Measurements from ENCODE around the gene SLC35E4. TPM values are rescaled to one million over a fixed set of nuclear protein-coding genes. Genes with fewer than 3 reads are reported as not detected.
"Not testable (repeated sequence)": the region's sequence is repeated elsewhere in the genome, so short reads cannot be mapped to it uniquely, and the experiment has no call there.

Gene SLC35E4
- total RNA-seq, 1 experiment from 2014 or later = 1.2 TPM

DNA sequence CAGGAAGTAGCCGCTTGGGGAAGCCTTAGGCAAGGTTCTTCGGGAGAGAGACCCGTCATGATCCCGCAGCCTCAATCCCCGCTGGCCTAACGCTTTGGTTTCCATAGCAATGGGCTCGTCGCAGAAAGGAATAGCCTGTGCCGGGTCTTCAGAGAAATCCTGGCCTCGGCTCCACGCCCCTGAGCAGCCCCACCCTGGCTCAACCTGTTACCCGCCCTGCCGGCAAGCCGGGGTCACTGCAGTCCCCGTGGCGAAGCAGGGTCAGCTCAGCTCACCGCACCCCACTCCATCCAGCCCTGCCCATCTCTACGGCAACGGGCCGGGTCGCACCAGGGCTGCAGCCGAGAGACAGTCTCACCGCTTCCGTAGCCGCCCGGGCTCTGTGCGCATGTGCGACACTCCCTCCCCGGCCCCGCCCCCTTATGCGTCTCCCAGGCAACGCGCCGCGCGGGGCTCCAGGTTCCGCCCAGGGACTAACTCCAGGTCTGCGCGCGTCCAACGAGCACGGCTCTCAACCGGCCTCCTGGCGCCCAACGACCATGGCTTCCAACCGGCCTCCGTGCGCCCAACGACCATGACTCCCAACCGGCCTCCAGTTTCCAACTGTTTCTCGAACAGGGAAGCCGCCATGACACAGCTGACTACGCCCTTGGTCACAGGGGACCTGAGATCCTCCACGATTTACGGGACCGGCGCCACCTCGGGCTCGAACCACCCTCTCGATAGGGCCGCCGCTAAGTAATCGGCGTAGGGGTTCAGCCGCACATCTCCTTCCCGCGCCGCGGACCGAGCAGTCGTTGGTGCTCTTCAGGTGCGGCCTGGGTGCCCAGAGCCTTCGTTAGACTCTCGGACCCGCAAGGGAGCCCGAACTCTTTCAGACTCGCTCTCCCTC, 32.2 kb downstream of the SLC35E4 start, which contains the start of gene DUSP18:
Gene DUSP18 (minus strand): TSS at position 382 of the 892 bp plus-strand sequence. CDS start 3,872 bp downstream, outside the sequence.
- no peaks in the 10 kb centered on the region for H3K36me3 ChIP-seq (ENCODE audit: insufficient read depth, low read length)
- H3K9ac ChIP-seq (ENCODE audit: low read length) = peak within 1 kb of the TSS; percentile 77
- peak; percentile 96 for DNase-seq
- no peaks in the 10 kb centered on the region for H4K20me1 ChIP-seq (ENCODE audit: insufficient read depth, low read depth, low read length)
- H3K4me2 ChIP-seq (ENCODE audit: low read depth, low read length, poor library complexity, severe bottlenecking) = peak within 1 kb of the TSS; percentile 95
- H3K4me3 ChIP-seq (ENCODE audit: low read length) = peak within 1 kb of the TSS; percentile 86
- no peaks in the 10 kb centered on the region for H3K79me2 ChIP-seq (ENCODE audit: low read length)
- no peaks in the 10 kb centered on the region for H3K9me2 ChIP-seq (replicated peaks; ENCODE audit: insufficient read depth, low read length)
- H3K27me3 ChIP-seq (ENCODE audit: low read length) = no peaks in the 10 kb centered on the region
- H2AFZ ChIP-seq (ENCODE audit: low read length) = peak within 1 kb of the TSS; percentile 78
- no peak within 1 kb of the TSS for H3K27ac ChIP-seq (ENCODE audit: low read length)
- H3K4me1 ChIP-seq (ENCODE audit: low read length) = peaks cover 19% of the 10 kb centered on the region
- no peaks in the 10 kb centered on the region for H3K9me3 ChIP-seq (ENCODE audit: low read length)

DNA sequence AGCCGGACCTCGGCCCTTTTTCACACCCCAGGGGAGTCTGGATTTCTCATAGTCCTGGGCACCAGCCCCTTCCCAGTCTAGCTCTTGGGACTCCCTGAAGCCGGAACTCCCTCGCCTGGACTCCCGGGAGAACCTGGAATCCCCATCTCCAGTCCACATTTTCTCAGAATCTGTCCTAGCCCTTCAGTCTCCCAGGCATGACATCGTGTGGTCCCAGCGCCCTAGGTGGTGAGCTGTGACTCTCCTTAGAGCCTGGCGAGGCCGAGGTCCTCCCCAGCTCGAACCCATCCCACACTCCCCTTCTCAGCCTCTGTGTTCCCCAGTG, 32.8 kb downstream of the SLC35E4 start:
- Histone ChIP-seq H3K4me3 (ENCODE audit: low read length) (peak overlapping the region; percentile 86; the same call in 1 of the 2 replicates), H4K20me1 (ENCODE audit: insufficient read depth, low read depth, low read length) (no peaks in the 10 kb centered on the region), H3K79me2 (ENCODE audit: low read length) (no peaks in the 10 kb centered on the region), H3K36me3 (ENCODE audit: insufficient read depth, low read length) (no peaks in the 10 kb centered on the region), H3K27ac (ENCODE audit: low read length) (no peak overlapping the region), H3K9me3 (ENCODE audit: low read length) (no peaks in the 10 kb centered on the region), H3K4me1 (ENCODE audit: low read length) (peaks cover 19% of the 10 kb centered on the region), H3K9me2 (replicated peaks; ENCODE audit: insufficient read depth, low read length) (no peaks in the 10 kb centered on the region), H3K27me3 (ENCODE audit: low read length) (no peaks in the 10 kb centered on the region), H2AFZ (ENCODE audit: low read length) (no peak overlapping the region; the same call in 1 of the 2 replicates), H3K9ac (ENCODE audit: low read length) (no peak overlapping the region), H3K4me2 (ENCODE audit: low read depth, low read length, poor library complexity, severe bottlenecking) (peak overlapping the region; percentile 95)
- DNase-seq = no peak

DNA sequence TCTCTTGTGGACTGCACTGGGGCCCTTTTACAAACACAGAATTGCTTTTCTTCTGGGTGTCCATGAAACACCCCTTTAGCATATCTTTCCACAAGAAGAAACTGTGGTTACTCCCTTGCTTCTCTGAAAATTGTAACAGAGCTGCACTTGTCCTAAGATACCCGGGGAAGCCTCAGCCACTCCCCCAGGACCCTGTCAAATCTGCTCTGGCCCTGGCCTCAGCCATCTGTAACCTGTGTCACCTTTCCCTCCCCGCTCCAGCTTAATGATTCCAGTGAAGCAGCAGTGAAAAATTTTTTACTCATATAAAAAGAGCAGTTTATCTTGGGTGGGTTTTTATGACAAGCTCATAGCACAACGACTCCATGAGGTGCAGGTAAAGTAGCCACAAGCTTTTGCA, 35.5 kb downstream of the SLC35E4 start:
- H3K4me1 ChIP-seq (ENCODE audit: low read length) = peaks cover 17% of the 10 kb centered on the region
- H2AFZ ChIP-seq (ENCODE audit: low read length) = no peak overlapping the region
- H3K36me3 ChIP-seq (ENCODE audit: insufficient read depth, low read length) = no peaks in the 10 kb centered on the region
- no peaks in the 10 kb centered on the region for H4K20me1 ChIP-seq (ENCODE audit: insufficient read depth, low read depth, low read length)
- no peak overlapping the region for H3K9ac ChIP-seq (ENCODE audit: low read length)
- no peak overlapping the region for H3K4me3 ChIP-seq (ENCODE audit: low read length)
- H3K9me3 ChIP-seq (ENCODE audit: low read length) = no peaks in the 10 kb centered on the region
- no peaks in the 10 kb centered on the region for H3K79me2 ChIP-seq (ENCODE audit: low read length)
- no peaks in the 10 kb centered on the region for H3K9me2 ChIP-seq (replicated peaks; ENCODE audit: insufficient read depth, low read length)
- no peak for DNase-seq
- no peak overlapping the region for H3K4me2 ChIP-seq (ENCODE audit: low read depth, low read length, poor library complexity, severe bottlenecking)
- no peak overlapping the region for H3K27ac ChIP-seq (ENCODE audit: low read length)
- no peaks in the 10 kb centered on the region for H3K27me3 ChIP-seq (ENCODE audit: low read length)

DNA sequence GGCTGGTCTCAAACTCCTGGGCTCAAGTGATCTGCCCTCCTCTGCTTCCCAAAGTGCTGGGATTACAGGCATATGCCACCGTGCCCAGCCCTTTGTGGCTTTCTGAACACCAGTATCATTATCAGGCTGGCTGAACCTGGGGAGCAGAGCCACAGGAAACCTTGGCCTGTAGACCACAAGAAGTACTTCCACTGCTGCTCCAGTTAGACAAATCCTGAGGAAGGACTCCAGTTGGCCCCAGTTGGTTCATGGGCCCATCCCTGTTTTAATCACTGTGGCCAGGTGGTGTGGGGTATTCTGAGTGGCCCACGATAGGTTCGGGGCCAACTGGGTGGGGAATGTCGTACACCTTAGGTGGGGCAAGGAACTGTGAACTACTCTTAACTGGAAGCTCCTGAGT, 37.6 kb downstream of the SLC35E4 start:
- no peak for DNase-seq
- H3K4me2 ChIP-seq (ENCODE audit: low read depth, low read length, poor library complexity, severe bottlenecking) = no peak overlapping the region
- H2AFZ ChIP-seq (ENCODE audit: low read length) = no peak overlapping the region
- no peaks in the 10 kb centered on the region for H3K9me2 ChIP-seq (replicated peaks; ENCODE audit: insufficient read depth, low read length)
- no peaks in the 10 kb centered on the region for H3K9me3 ChIP-seq (ENCODE audit: low read length)
- peaks cover 1% of the 10 kb centered on the region for H3K4me1 ChIP-seq (ENCODE audit: low read length)
- no peak overlapping the region for H3K9ac ChIP-seq (ENCODE audit: low read length)
- no peaks in the 10 kb centered on the region for H3K79me2 ChIP-seq (ENCODE audit: low read length)
- no peaks in the 10 kb centered on the region for H3K27me3 ChIP-seq (ENCODE audit: low read length)
- no peaks in the 10 kb centered on the region for H4K20me1 ChIP-seq (ENCODE audit: insufficient read depth, low read depth, low read length)
- H3K36me3 ChIP-seq (ENCODE audit: insufficient read depth, low read length) = no peaks in the 10 kb centered on the region
- H3K27ac ChIP-seq (ENCODE audit: low read length) = no peak overlapping the region
- no peak overlapping the region for H3K4me3 ChIP-seq (ENCODE audit: low read length)

DNA sequence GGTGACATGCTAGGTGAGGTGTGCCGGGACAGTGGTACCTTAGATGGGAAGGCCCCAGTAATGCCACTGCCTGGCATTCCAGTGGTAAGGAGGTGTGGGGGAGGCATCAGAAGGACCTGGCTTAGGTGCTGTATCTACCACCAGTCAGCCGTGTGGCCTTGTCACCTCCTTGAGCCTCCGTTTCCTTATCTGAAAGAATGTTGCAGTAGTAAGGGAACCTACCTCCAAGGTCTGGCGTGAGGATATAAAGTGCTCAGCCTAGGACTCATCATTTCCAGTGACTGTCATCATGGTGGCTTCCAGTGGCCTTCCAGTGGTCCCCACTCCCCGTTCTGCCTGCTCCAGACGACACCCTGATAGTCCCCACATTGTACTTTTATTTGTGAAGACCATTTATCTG, 38.9 kb downstream of the SLC35E4 start:
- Histone ChIP-seq H3K9me3 (ENCODE audit: low read length) (no peaks in the 10 kb centered on the region), H3K9ac (ENCODE audit: low read length) (no peak overlapping the region), H4K20me1 (ENCODE audit: insufficient read depth, low read depth, low read length) (no peaks in the 10 kb centered on the region), H3K9me2 (replicated peaks; ENCODE audit: insufficient read depth, low read length) (no peaks in the 10 kb centered on the region), H3K4me2 (ENCODE audit: low read depth, low read length, poor library complexity, severe bottlenecking) (no peak overlapping the region), H3K27ac (ENCODE audit: low read length) (no peak overlapping the region), H3K4me1 (ENCODE audit: low read length) (no peaks in the 10 kb centered on the region), H3K36me3 (ENCODE audit: insufficient read depth, low read length) (no peaks in the 10 kb centered on the region), H2AFZ (ENCODE audit: low read length) (no peak overlapping the region), H3K27me3 (ENCODE audit: low read length) (no peaks in the 10 kb centered on the region), H3K4me3 (ENCODE audit: low read length) (no peak overlapping the region), H3K79me2 (ENCODE audit: low read length) (no peaks in the 10 kb centered on the region)
- DNase-seq = no peak

DNA sequence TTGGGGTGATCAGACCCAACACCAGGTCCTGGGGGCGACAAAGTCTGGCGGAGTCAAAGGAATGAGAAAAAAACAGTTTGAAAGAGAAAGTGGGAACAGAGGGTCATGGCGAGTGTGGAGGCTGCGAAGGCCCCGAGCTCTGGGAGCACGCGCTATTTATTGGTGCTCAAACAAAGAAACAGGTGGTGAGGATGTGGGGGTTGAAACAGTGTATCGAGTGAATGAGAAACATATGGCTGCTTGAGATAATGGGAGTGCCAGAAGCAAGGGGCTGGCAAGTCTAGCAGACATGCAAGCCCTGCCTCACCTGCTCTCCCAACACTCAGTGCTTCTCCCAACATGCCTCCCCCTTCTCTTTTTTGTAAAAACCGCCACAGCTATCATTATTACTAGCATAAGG, 39.9 kb downstream of the SLC35E4 start:
- Histone ChIP-seq H3K27ac (ENCODE audit: low read length) (no peak overlapping the region), H3K27me3 (ENCODE audit: low read length) (no peaks in the 10 kb centered on the region), H3K9me3 (ENCODE audit: low read length) (no peaks in the 10 kb centered on the region), H3K4me1 (ENCODE audit: low read length) (no peaks in the 10 kb centered on the region), H3K36me3 (ENCODE audit: insufficient read depth, low read length) (no peaks in the 10 kb centered on the region), H4K20me1 (ENCODE audit: insufficient read depth, low read depth, low read length) (no peaks in the 10 kb centered on the region), H3K9me2 (replicated peaks; ENCODE audit: insufficient read depth, low read length) (no peaks in the 10 kb centered on the region), H3K4me2 (ENCODE audit: low read depth, low read length, poor library complexity, severe bottlenecking) (no peak overlapping the region), H3K9ac (ENCODE audit: low read length) (no peak overlapping the region), H2AFZ (ENCODE audit: low read length) (no peak overlapping the region), H3K4me3 (ENCODE audit: low read length) (no peak overlapping the region), H3K79me2 (ENCODE audit: low read length) (no peaks in the 10 kb centered on the region)
- no peak for DNase-seq

DNA sequence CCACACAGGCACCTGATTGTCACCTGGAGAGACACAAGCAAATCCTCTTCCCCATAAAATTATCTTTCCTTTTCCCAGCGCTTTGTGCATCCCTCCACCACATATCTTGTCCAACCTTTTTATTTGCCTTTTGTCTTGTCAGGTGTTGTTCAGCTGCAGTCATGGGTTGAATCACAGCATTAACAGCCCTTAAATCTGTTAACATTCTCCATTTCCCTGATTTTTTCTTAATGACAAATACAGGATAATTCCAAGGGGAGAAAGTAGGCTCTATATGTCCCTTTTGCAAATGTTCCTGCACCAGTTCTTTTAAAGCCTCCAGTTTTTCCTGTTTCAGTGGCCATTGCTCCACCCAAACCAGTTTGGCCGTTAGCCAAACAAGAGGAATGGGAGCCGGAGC, 41.0 kb downstream of the SLC35E4 start:
- not testable (repeated sequence) for H3K79me2 ChIP-seq (ENCODE audit: low read length); H3K36me3 ChIP-seq (ENCODE audit: insufficient read depth, low read length); H3K4me3 ChIP-seq (ENCODE audit: low read length); H3K27me3 ChIP-seq (ENCODE audit: low read length); H4K20me1 ChIP-seq (ENCODE audit: insufficient read depth, low read depth, low read length); H3K9me3 ChIP-seq (ENCODE audit: low read length); H3K4me2 ChIP-seq (ENCODE audit: low read depth, low read length, poor library complexity, severe bottlenecking); H2AFZ ChIP-seq (ENCODE audit: low read length); H3K9ac ChIP-seq (ENCODE audit: low read length); H3K4me1 ChIP-seq (ENCODE audit: low read length); H3K9me2 ChIP-seq (replicated peaks; ENCODE audit: insufficient read depth, low read length); H3K27ac ChIP-seq (ENCODE audit: low read length); DNase-seq

DNA sequence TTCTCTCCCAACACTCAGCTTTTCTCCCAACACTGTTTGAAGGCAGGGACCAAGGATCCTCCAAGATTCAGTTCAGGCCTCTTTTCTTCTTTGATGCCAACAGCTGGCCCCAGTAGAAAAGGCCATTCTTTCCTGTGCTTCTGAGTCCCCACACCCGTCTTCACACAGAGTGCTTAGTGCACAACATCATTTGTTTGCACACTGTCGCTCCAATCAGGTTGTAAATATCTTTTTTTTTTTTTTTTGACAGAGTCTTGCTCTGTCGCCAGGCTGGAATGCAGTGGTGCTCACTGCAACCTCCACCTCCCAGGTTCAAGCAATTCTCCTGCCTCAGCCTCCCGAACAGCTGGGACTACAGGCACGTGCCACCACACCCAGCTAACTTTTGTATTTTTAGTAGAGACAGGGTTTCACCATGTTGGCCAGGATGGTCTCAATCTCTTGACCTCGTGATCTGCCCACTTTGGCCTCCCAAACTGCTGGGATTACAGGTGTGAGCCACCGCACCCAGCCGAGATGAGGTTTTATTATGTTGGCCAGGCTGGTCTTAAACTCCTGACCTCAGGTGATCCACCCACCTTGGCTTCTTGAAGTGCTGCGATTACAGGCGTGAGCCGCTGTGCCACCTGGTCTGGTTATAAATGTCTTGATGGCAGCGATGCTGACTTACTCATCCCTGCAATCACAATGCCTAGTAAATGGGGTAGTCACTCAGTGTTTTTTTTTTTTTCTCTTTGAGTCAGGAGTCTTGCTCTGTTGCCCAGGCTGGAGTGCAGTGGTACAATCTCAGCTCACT, 44.5 kb downstream of the SLC35E4 start:
- not testable (repeated sequence) for H3K27ac ChIP-seq (ENCODE audit: low read length); DNase-seq; H3K36me3 ChIP-seq (ENCODE audit: insufficient read depth, low read length); H3K4me3 ChIP-seq (ENCODE audit: low read length); H3K4me2 ChIP-seq (ENCODE audit: low read depth, low read length, poor library complexity, severe bottlenecking); H3K4me1 ChIP-seq (ENCODE audit: low read length); H2AFZ ChIP-seq (ENCODE audit: low read length); H3K9ac ChIP-seq (ENCODE audit: low read length); H3K9me3 ChIP-seq (ENCODE audit: low read length); H4K20me1 ChIP-seq (ENCODE audit: insufficient read depth, low read depth, low read length); H3K79me2 ChIP-seq (ENCODE audit: low read length); H3K9me2 ChIP-seq (replicated peaks; ENCODE audit: insufficient read depth, low read length); H3K27me3 ChIP-seq (ENCODE audit: low read length)
